H9 (cell line): ENCODE data around the gene PHLDA3. TPM values are rescaled to one million over a fixed set of nuclear protein-coding genes. Genes with fewer than 3 reads are reported as not detected.

Experiments used
- DNase-seq: peaks from one replicate; pipeline ENCODE4 v3.0.0-alpha.2; 2017
- H2AFZ ChIP-seq: one replicate; pipeline ENCODE4 v1.6.1; 2013; ENCODE audit warnings: mild to moderate bottlenecking, low read length, control low read depth, moderate library complexity
- H2AK5ac ChIP-seq: 2 replicates; pipeline ENCODE4 v1.6.1; 2013; ENCODE audit warnings: low read length, control low read depth, mixed read lengths; ENCODE audit not compliant: insufficient read length
- H2BK120ac ChIP-seq: one replicate; pipeline ENCODE4 v1.6.1; 2013; ENCODE audit warnings: low read depth, mild to moderate bottlenecking, low read length, control low read depth, inconsistent platforms; ENCODE audit not compliant: poor library complexity, severe bottlenecking
- H2BK12ac ChIP-seq: 2 replicates; pipeline ENCODE4 v1.6.1; 2013; ENCODE audit warnings: low read length, control low read depth, mixed read lengths, low read depth; ENCODE audit not compliant: insufficient read length
- H2BK15ac ChIP-seq: 2 replicates; pipeline ENCODE4 v1.6.1; 2013; ENCODE audit warnings: low read depth, low read length, control low read depth
- H2BK20ac ChIP-seq: one replicate; pipeline ENCODE4 v1.6.1; 2013; ENCODE audit warnings: low read depth, mild to moderate bottlenecking, low read length, control low read depth, inconsistent platforms; ENCODE audit not compliant: poor library complexity, severe bottlenecking
- H2BK5ac ChIP-seq: 2 replicates; pipeline ENCODE4 v1.6.1; 2013; ENCODE audit warnings: low read length, control low read depth, mixed read lengths; ENCODE audit not compliant: insufficient read length
- H3K14ac ChIP-seq: 2 replicates; pipeline ENCODE4 v1.6.1; 2013; ENCODE audit warnings: low read length, control low read depth; ENCODE audit not compliant: insufficient read depth
- H3K18ac ChIP-seq: 2 replicates; pipeline ENCODE4 v1.6.1; 2013; ENCODE audit warnings: low read depth, mild to moderate bottlenecking, mixed read lengths, low read length, control low read depth; ENCODE audit not compliant: insufficient read length
- H3K23ac ChIP-seq: 2 replicates; pipeline ENCODE4 v1.6.1; 2013; ENCODE audit warnings: low read length, control low read depth, mixed read lengths, low read depth; ENCODE audit not compliant: insufficient read length
- H3K23me2 ChIP-seq: 2 replicates; pipeline ENCODE4 v1.6.1; 2013; ENCODE audit warnings: low read depth, mild to moderate bottlenecking, mixed read lengths, low read length, control low read depth; ENCODE audit not compliant: insufficient read length, poor library complexity, severe bottlenecking
- H3K27ac ChIP-seq: 2 replicates; pipeline ENCODE4 v1.5.1; 2013; ENCODE audit warnings: low read length, control low read depth, mixed read lengths, low read depth; ENCODE audit not compliant: insufficient read length
- H3K27me3 ChIP-seq: 2 replicates; pipeline ENCODE4 v1.6.1; 2013; ENCODE audit warnings: low read length, control low read depth, inconsistent platforms; ENCODE audit not compliant: insufficient read depth
- H3K4ac ChIP-seq: 2 replicates; pipeline ENCODE4 v1.6.1; 2013; ENCODE audit warnings: low read depth, mild to moderate bottlenecking, control low read depth, inconsistent platforms, low read length, moderate library complexity
- H3K4me1 ChIP-seq: 2 replicates; pipeline ENCODE4 v1.6.1; 2013; ENCODE audit warnings: low read length, control low read depth, inconsistent platforms; ENCODE audit not compliant: insufficient read depth
- H3K4me2 ChIP-seq: 2 replicates; pipeline ENCODE4 v1.6.1; 2013; ENCODE audit warnings: low read length, control low read depth, mixed read lengths; ENCODE audit not compliant: insufficient read length, insufficient read depth
- H3K56ac ChIP-seq: 2 replicates; pipeline ENCODE4 v1.6.1; 2013; ENCODE audit warnings: low read depth, mild to moderate bottlenecking, mixed read lengths, low read length, control low read depth; ENCODE audit not compliant: insufficient read length
- H3K79me1 ChIP-seq: 2 replicates; pipeline ENCODE4 v1.6.1; 2013; ENCODE audit warnings: low read depth, mild to moderate bottlenecking, moderate library complexity, low read length, control low read depth, inconsistent platforms; ENCODE audit not compliant: insufficient read depth, poor library complexity, severe bottlenecking
- H3K79me2 ChIP-seq: 2 replicates; pipeline ENCODE4 v1.6.1; 2013; ENCODE audit warnings: low read length, control low read depth, inconsistent platforms; ENCODE audit not compliant: insufficient read depth
- H3K9ac ChIP-seq: 2 replicates; pipeline ENCODE4 v1.6.1; 2013; ENCODE audit warnings: low read length, control low read depth, mixed read lengths; ENCODE audit not compliant: insufficient read length; ENCODE audit errors: extremely low read depth
- H3K9me3 ChIP-seq: one replicate; pipeline ENCODE4 v1.6.1; 2013; ENCODE audit warnings: low read depth, low read length, inconsistent platforms; ENCODE audit not compliant: control insufficient read depth
- H3T11ph ChIP-seq: one replicate; pipeline ENCODE4 v1.6.1; 2013; ENCODE audit warnings: mild to moderate bottlenecking, low read length, control low read depth, inconsistent platforms
- H4K20me1 ChIP-seq: one replicate; pipeline ENCODE4 v1.6.1; 2013; ENCODE audit not compliant: control insufficient read depth, insufficient read length, insufficient read depth
- H4K5ac ChIP-seq: 2 replicates; pipeline ENCODE4 v1.6.1; 2013; ENCODE audit warnings: low read depth, mild to moderate bottlenecking, mixed read lengths, low read length, control low read depth; ENCODE audit not compliant: insufficient read length
- H4K8ac ChIP-seq: replicated peaks from 2 replicates; pipeline ENCODE4 v1.6.1; 2013; ENCODE audit warnings: low read length, control low read depth, mixed read lengths, low read depth; ENCODE audit not compliant: insufficient read length
- H4K91ac ChIP-seq: 2 replicates; pipeline ENCODE4 v1.6.1; 2013; ENCODE audit warnings: low read depth, mild to moderate bottlenecking, moderate library complexity, mixed read lengths, low read length, control low read depth; ENCODE audit not compliant: insufficient read length
- H3K27ac Mint-ChIP-seq, 3 experiments: 2 replicates in 2 of 3; 3 replicates in 1 of 3; pipeline ENCODE4 v1.8.0; 2020 to 2021; ENCODE audit warnings: mixed read lengths in 3 of 3, mild to moderate bottlenecking in 1 of 3, moderate library complexity in 1 of 3
- H3K27me3 Mint-ChIP-seq: 2 replicates; pipeline ENCODE4 v1.8.0; 2021; ENCODE audit warnings: low read depth, mild to moderate bottlenecking, moderate library complexity, mixed read lengths
- H3K36me3 Mint-ChIP-seq, 3 experiments: 2 replicates in 2 of 3; 3 replicates in 1 of 3; pipeline ENCODE4 v1.8.0; 2020 to 2021; ENCODE audit warnings: low read depth in 3 of 3, mixed read lengths in 3 of 3; ENCODE audit not compliant: insufficient read depth in 1 of 3
- H3K4me1 Mint-ChIP-seq, 2 experiments: 2 replicates each; pipeline ENCODE4 v1.8.0; 2020; ENCODE audit warnings: mixed read lengths in 2 of 2
- H3K4me3 Mint-ChIP-seq, 2 experiments: 2 replicates in 1 of 2; 3 replicates in 1 of 2; pipeline ENCODE4 v1.8.0; 2020 to 2021; ENCODE audit warnings: mild to moderate bottlenecking in 2 of 2, mixed read lengths in 2 of 2, moderate library complexity in 1 of 2
- H3K9me3 Mint-ChIP-seq, 2 experiments: 2 replicates in 1 of 2; 3 replicates in 1 of 2; pipeline ENCODE4 v1.8.0; 2020; ENCODE audit warnings: mild to moderate bottlenecking in 2 of 2, mixed read lengths in 2 of 2, moderate library complexity in 1 of 2
- CTCF ChIP-seq: fragments of 200-600 bp; sonication (generic); conservative IDR thresholded peaks from 3 replicates; pipeline ENCODE4 v1.8.0; 2021; ENCODE audit warnings: antibody characterized with exemption, mild to moderate bottlenecking
- WGBS: extraction: QIAGEN DNeasy Blood & Tissue Kit; methylation state at CpG from one replicate; pipeline ENCODE4 v1.1.7; 2013; ENCODE audit warnings: missing lambda C conversion rate, low lambda C conversion rate, mixed read lengths; ENCODE audit not compliant: insufficient read length; ENCODE audit errors: extremely low coverage; 5-methylcytosine and 5-hydroxymethylcytosine counted together
- total RNA-seq: library from RNA; stranded (reverse); gene quantifications from 2 replicates; pipeline ENCODE4 v1.2.1, GENCODE V29; 2021

PHLDA3 gene
- total RNA-seq, 1 experiment from 2014 or later = 53.9 TPM

- TF ChIP-seq CTCF = no peak
- no peak overlapping the region for H2BK20ac ChIP-seq
Observed at GRCh38 chr1:201419256-201419655, 49.7 kb downstream of the PHLDA3 start.

More at GRCh38 chr1:201419256-201419655, 49.7 kb downstream of the PHLDA3 start:
- no CpG with 5 or more reads among the region's 4 CpGs for WGBS
- Histone ChIP-seq H3K14ac (no peak overlapping the region), H3K23ac (no peak overlapping the region), H4K20me1 (no peaks in the 10 kb centered on the region), H2AK5ac (no peak overlapping the region), H3T11ph (no peak overlapping the region), H3K79me2 (no peaks in the 10 kb centered on the region), H3K9ac (no peak overlapping the region), H4K5ac (no peak overlapping the region), H2BK15ac (no peak overlapping the region), H3K9me3 (no peaks in the 10 kb centered on the region), H3K27me3 (no peaks in the 10 kb centered on the region), H2BK5ac (no peak overlapping the region), H3K56ac (no peak overlapping the region), H3K4me2 (no peak overlapping the region), H3K4me1 (no peaks in the 10 kb centered on the region), H2BK120ac (no peak overlapping the region), H4K8ac (no peak overlapping the region), H3K27ac (no peak overlapping the region), H3K79me1 (no peaks in the 10 kb centered on the region), H3K4ac (no peak overlapping the region), H3K23me2 (no peaks in the 10 kb centered on the region), H4K91ac (no peak overlapping the region), H2AFZ (no peak overlapping the region), H3K18ac (no peak overlapping the region), H2BK12ac (no peak overlapping the region)
- DNase-seq = no peak
- no peak overlapping the region for H3K4me3 Mint-ChIP-seq
- peaks cover 0 to 3% of the 10 kb centered on the region in 2 experiments; a peak in 2 of 5 replicates for H3K9me3 Mint-ChIP-seq
- H3K27ac Mint-ChIP-seq = no peak overlapping the region
- H3K27me3 Mint-ChIP-seq = no peaks in the 10 kb centered on the region; the same call in none of the 2 replicates
- H3K4me1 Mint-ChIP-seq = peaks cover 17 to 28% of the 10 kb centered on the region in 2 experiments
- no peaks in the 10 kb centered on the region for H3K36me3 Mint-ChIP-seq
